HepG2 (cell line): Measurements from ENCODE around the gene PLA2G7. TPM values are rescaled to one million over a fixed set of nuclear protein-coding genes. Genes with fewer than 3 reads are reported as not detected.

ENCODE experiments used
- ATAC-seq: fragments of 200-7000 bp; cut with Tn5 transposase; 3 replicates; pipeline ENCODE4 v1.9.1; 2020; ENCODE audit warnings: mild to moderate bottlenecking, moderate library complexity
- BruUV-seq: library from RNA; stranded (reverse); fragments of 400-500 nt; replicated peaks from 2 replicates; lab custom pipeline; 2021; lab: Mats Ljungman, UMichigan
- CTCF ChIA-PET: fragments of 300-600 bp; formaldehyde crosslinking; extraction: SDS; loops from one replicate; lab custom pipeline; 2021; ENCODE audit warnings: low total read pairs, inconsistent platforms, low intra/inter-chr PET ratio; lab: Yijun Ruan, JAX
- POLR2A ChIA-PET: fragments of 350-600 bp; sonication (Branson Sonifier 250); formaldehyde crosslinking; loops from one replicate; lab custom pipeline; 2020; ENCODE audit warnings: antibody characterized with exemption, inconsistent platforms; lab: Yijun Ruan, JAX
- DNase-seq: peaks from one replicate; pipeline ENCODE4 v3.0.0-alpha.2; 2015; ENCODE audit warnings: low spot score
- FAIRE-seq: peaks from 3 replicates; lab custom pipeline; 2011; peaks lifted over from hg19 to GRCh38; lab: Jason Lieb, UNC
- H2AFZ ChIP-seq: one replicate; pipeline ENCODE4 v1.6.1; 2011; ENCODE audit warnings: low read length, inconsistent platforms
- H3K27ac ChIP-seq: fragments of 300-600 bp; 3 replicates; pipeline ENCODE4 v1.8.0; 2011; ENCODE audit warnings: mixed run types, mild to moderate bottlenecking, mixed read lengths, low read length, inconsistent platforms; ENCODE audit not compliant: insufficient read depth; ENCODE audit errors: extremely low read length
- H3K27me3 ChIP-seq, 2 experiments: fragments of 200-600 bp in 1 of 2; 2 replicates in 1 of 2; 3 replicates in 1 of 2; pipeline versions ENCODE4 v1.6.0 to v1.8.0; 2011; ENCODE audit warnings: low read length in 2 of 2, mild to moderate bottlenecking in 2 of 2, moderate library complexity in 2 of 2, inconsistent platforms in 1 of 2; ENCODE audit not compliant: insufficient read depth in 2 of 2, control insufficient read depth in 1 of 2
- H3K36me3 ChIP-seq, 2 experiments: fragments of 200-600 bp in 1 of 2; replicated peaks in 1 of 2; 2 replicates in 1 of 2; 3 replicates in 1 of 2; pipeline versions ENCODE4 v1.5.1 to v1.8.0; 2011; ENCODE audit warnings: low read length in 2 of 2, inconsistent platforms in 1 of 2; ENCODE audit not compliant: insufficient read depth in 2 of 2, control insufficient read depth in 1 of 2
- H3K4me1 ChIP-seq: 2 replicates; pipeline ENCODE4 v1.5.1; 2012; ENCODE audit warnings: low read length, inconsistent platforms; ENCODE audit not compliant: insufficient read depth
- H3K4me2 ChIP-seq: 2 replicates; pipeline ENCODE4 v1.6.0; 2011; ENCODE audit warnings: low read depth, low read length, inconsistent platforms
- H3K4me3 ChIP-seq, 3 experiments: fragments of 200-600 bp in 1 of 3; sonication (generic), shearing (Covaris generic) in 1 of 3; replicated peaks in 1 of 3; 2 replicates each; pipeline ENCODE4 v1.5.1; 2011 to 2016; ENCODE audit warnings: low read length in 3 of 3, inconsistent platforms in 2 of 3, low read depth in 2 of 3, mild to moderate bottlenecking in 2 of 3, control low read depth in 1 of 3, mixed read lengths in 1 of 3; ENCODE audit not compliant: insufficient read depth in 1 of 3
- H3K79me2 ChIP-seq: one replicate; pipeline ENCODE4 v1.6.1; 2011; ENCODE audit warnings: low read length, inconsistent platforms; ENCODE audit not compliant: insufficient read depth
- H3K9ac ChIP-seq: 2 replicates; pipeline ENCODE4 v1.6.0; 2011; ENCODE audit warnings: mild to moderate bottlenecking, low read depth, low read length, inconsistent platforms; ENCODE audit not compliant: insufficient read depth
- H3K9me3 ChIP-seq: 2 replicates; pipeline ENCODE4 v1.5.1; 2012; ENCODE audit warnings: mild to moderate bottlenecking, low read length
- H4K20me1 ChIP-seq: 2 replicates; pipeline ENCODE4 v1.6.0; 2011; ENCODE audit warnings: inconsistent platforms, mild to moderate bottlenecking, low read length, moderate library complexity; ENCODE audit not compliant: insufficient read depth
- EED ChIP-seq: sonication (generic); formaldehyde crosslinking; IDR thresholded peaks from 2 replicates; pipeline ENCODE4 v1.5.0; 2020; ENCODE audit warnings: mild to moderate bottlenecking, missing genetic modification reagents
- FOXA1 ChIP-seq, 2 experiments: fragments of 450-650 bp in 1 of 2; sonication (generic) in 1 of 2; formaldehyde crosslinking in 1 of 2; IDR thresholded peaks; 2 replicates each; pipeline versions ENCODE4 v1.4.0 to v1.6.1; 2016 to 2020; ENCODE audit warnings: missing genetic modification reagents in 1 of 2
- KAT7 ChIP-seq: IDR thresholded peaks from 2 replicates; pipeline ENCODE4 v1.6.1; 2018; ENCODE audit warnings: borderline replicate concordance, missing compliant biosample characterization
- MTA1 ChIP-seq: sonication (generic); formaldehyde crosslinking; IDR thresholded peaks from 2 replicates; pipeline ENCODE4 v1.4.0; 2020; ENCODE audit warnings: missing genetic modification reagents, mild to moderate bottlenecking, borderline replicate concordance
- PHB2 ChIP-seq: fragments of 450-650 bp; IDR thresholded peaks from 2 replicates; pipeline ENCODE4 v1.6.1; 2018; ENCODE audit not compliant: partially characterized antibody
- SNRNP70 ChIP-seq: fragments of 200-400 bp; formaldehyde crosslinking; IDR thresholded peaks from 2 replicates; pipeline ENCODE4 v1.6.1; 2017; ENCODE audit warnings: mild to moderate bottlenecking, low read depth, low read length, moderate library complexity
- TOPORS ChIP-seq: sonication (generic); formaldehyde crosslinking; IDR thresholded peaks from 2 replicates; pipeline ENCODE4 v1.8.0; 2023; ENCODE audit warnings: mild to moderate bottlenecking, missing genetic modification reagents
- ZNF790 ChIP-seq: sonication (generic); formaldehyde crosslinking; IDR thresholded peaks from 2 replicates; pipeline ENCODE4 v1.8.0; 2022; ENCODE audit warnings: missing genetic modification reagents, mild to moderate bottlenecking, borderline replicate concordance
- WGBS: methylation state at CpG from one replicate; pipeline ENCODE4 v1.1.6; 2017; ENCODE audit warnings: low lambda C conversion rate; 5-methylcytosine and 5-hydroxymethylcytosine counted together
- in situ Hi-C: cut with HindIII; loops from 2 replicates; pipeline ENCODE4 v1.10.0; 2017; ENCODE audit warnings: low pct_unique_long_range_greater_than_20kb; ENCODE audit not compliant: extremely low pct_ligation_motif_present
- intact Hi-C: fragments of 100-400 bp; cut with micrococcal nuclease; formaldehyde crosslinking; loops from one replicate; pipeline ENCODE4 v1.10.0; 2022; ENCODE audit not compliant: unreplicated experiment
- polyA plus RNA-seq, 8 experiments: library from polyadenylated mRNA; depleted of rRNA in 3 of 8; stranded (reverse) in 7 of 8; unstranded in 1 of 8; fragments of >200 nt; fragmentation: Illumina TruSeq in 4 of 8; extraction: Trizol in 4 of 8; gene quantifications; 2 replicates each; pipeline versions ENCODE4 v1.2.1 to v1.2.3, GENCODE V29; 2011 to 2016; ENCODE audit warnings: low read depth in 4 of 8, missing spikeins in 1 of 8, mixed read lengths in 1 of 8; ENCODE audit not compliant: insufficient read depth in 1 of 8
- total RNA-seq, 5 experiments: library from RNA; depleted of rRNA; stranded (reverse); fragments of >200 nt; fragmentation: Illumina TruSeq; extraction: Trizol; gene quantifications; 2 replicates each; pipeline ENCODE4 v1.2.3, GENCODE V29; 2016; ENCODE audit warnings: low read depth in 1 of 5
- TF ChIP-seq, protein P1 (sequence below): sonication (generic); formaldehyde crosslinking; IDR thresholded peaks from 2 replicates; pipeline ENCODE4 v1.5.0; 2020; ENCODE audit warnings: missing genetic modification reagents

Gene PLA2G7
- total and polyA plus RNA-seq, 2 of the 13 experiments (the other 11 are each of a cell fraction or from before 2014, with no cell fraction given) = not detected

DNA sequence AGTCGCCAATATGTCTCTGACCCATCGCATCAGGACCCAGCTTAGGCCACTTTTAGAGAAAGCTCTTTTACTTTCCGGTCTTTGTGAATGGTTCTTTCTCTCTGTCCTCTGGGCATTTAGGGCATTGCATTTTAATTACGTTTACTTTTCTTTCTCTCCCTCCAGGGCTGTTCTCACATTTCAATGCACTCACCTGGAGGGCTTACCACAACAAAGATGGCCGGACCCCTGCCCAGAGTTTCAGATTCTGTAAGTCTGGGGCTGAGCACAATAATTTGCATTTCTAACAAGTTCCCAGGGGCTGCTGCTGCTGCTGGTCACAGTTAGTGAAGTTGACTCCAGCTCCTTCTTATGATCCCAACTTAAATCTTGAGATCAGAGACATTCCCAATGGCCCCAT is 14.6 kb upstream of the PLA2G7 start (continued):
- TF ChIP-seq MTA1 = no peak
- no peak for TF ChIP-seq PHB2
- no peak for TF ChIP-seq ZNF790 (CRISPR knock-in tag)
- TF ChIP-seq KAT7 (CRISPR knock-in tag) = no peak
- TF ChIP-seq, all 625 proteins: peak for 0

DNA sequence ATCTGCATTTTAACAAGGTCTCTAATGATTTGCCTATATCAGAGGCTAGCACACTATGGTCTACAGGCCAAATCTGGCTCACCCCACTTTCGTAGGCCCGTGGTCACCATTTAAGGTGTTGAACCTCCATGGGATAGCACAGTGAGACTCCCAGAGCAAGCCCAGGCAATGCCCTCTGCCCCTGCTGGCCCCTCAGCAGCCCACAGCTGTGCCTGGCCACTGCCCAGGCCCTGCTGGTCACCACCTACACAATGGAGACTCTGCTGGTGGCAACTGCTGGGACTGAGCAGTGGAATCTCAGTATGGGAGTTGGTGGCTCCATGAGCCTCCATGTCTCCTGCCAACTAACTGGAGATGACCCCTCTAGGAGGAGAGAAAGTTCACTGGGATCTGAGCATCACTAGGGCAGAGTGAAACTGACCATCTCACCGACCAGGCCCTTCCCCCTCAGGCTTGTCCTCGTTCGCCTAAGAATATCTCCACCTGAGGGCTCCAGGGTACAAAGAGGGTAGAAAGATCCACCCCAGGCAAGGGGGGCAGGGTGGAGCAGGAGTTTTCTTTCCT is 13.8 kb upstream of the PLA2G7 start:
- Histone ChIP-seq H3K9ac (no peak overlapping the region), H3K4me3 (no peak overlapping the region), H3K27ac (no peak overlapping the region), H3K4me1 (no peaks in the 10 kb centered on the region), H3K27me3 (peaks cover 0 to 6% of the 10 kb centered on the region in 2 experiments; a peak in 1 of 5 replicates), H3K4me2 (no peak overlapping the region), H3K79me2 (no peaks in the 10 kb centered on the region), H2AFZ (no peak overlapping the region), H3K36me3 (no peaks in the 10 kb centered on the region), H3K9me3 (no peaks in the 10 kb centered on the region), H4K20me1 (no peaks in the 10 kb centered on the region)
- POLR2A ChIA-PET = no interaction called here
- BruUV-seq = no TSS peak
- ATAC-seq (no peak; the same call in 2 of the 3 replicates), FAIRE-seq (no peak), DNase-seq (no peak)
- TF ChIP-seq EED (no peak), SNRNP70 (no peak), FOXA1 (IDR thresholded peaks at IDR 0.05) (no peak), FOXA1 (CRISPR knock-in tag; IDR thresholded peaks at IDR 0.05) (no peak), TOPORS (no peak)
- TF ChIP-seq, protein P1, sequence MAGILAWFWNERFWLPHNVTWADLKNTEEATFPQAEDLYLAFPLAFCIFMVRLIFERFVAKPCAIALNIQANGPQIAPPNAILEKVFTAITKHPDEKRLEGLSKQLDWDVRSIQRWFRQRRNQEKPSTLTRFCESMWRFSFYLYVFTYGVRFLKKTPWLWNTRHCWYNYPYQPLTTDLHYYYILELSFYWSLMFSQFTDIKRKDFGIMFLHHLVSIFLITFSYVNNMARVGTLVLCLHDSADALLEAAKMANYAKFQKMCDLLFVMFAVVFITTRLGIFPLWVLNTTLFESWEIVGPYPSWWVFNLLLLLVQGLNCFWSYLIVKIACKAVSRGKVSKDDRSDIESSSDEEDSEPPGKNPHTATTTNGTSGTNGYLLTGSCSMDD (CRISPR knock-in tag) = no peak
- intact Hi-C loops = no loop called here
- in situ Hi-C loops = no loop called here
- WGBS = 17% methylated on average over 5 of the region's 5 CpGs
- CTCF ChIA-PET = no interaction called here
